Activated CD8-positive, alpha-beta memory T cell treated with anti-CD3 and anti-CD28 coated beads, Interleukin-2, amount 50 U/mL, for 1 hour (primary cell): ENCODE results near the gene ACADS.

Experiments used
- DNase-seq: peaks from one replicate; pipeline ENCODE4 v3.0.0-alpha.2; 2020; ENCODE audit errors: extremely low read depth

Gene ACADS, protein sequence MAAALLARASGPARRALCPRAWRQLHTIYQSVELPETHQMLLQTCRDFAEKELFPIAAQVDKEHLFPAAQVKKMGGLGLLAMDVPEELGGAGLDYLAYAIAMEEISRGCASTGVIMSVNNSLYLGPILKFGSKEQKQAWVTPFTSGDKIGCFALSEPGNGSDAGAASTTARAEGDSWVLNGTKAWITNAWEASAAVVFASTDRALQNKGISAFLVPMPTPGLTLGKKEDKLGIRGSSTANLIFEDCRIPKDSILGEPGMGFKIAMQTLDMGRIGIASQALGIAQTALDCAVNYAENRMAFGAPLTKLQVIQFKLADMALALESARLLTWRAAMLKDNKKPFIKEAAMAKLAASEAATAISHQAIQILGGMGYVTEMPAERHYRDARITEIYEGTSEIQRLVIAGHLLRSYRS

DNA sequence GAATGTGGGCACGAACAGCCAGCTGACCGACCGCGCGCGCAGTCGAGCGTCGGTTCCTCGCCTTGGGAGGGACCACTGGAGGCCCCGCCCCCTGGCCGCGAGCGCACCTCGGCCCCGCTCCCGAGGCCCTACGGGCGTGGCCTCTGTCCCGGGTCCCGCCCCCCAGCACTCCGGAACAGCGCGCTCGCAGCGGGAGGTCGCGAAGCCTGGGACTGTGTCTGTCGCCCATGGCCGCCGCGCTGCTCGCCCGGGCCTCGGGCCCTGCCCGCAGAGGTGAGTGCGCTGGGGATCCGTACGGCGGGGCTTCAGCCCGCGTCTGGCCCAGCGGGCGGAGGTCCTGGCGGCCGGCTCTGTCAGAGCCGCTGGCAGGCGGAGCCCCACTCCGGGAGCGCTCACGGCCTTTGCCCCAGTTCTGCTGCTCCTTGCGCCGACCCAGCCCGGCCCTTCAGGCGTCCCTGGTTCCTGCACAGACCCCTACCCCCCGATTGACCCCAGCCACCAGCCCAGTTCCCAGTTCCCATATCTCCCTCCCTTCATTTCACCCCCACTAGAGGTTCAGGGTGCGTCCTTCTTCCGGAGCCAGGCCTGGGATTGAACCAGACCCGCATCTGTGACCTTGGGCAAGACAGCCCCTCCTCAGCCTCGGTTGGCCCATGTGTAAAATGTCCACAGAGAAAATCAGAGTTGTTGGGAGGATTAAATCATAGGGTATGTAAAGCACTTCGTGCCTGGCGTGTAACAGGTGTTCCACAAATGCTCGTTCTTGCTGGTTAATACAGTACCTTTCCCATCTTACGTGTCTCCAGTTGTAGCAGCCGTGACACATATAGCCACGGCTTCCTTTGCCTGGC, at the start of gene ACADS:
Gene ACADS, plus strand, starts transcription at position 168 of the 851 bp plus-strand sequence. Its CDS starts 60 bp downstream, at position 228.
- peak; percentile 44 for DNase-seq

DNA sequence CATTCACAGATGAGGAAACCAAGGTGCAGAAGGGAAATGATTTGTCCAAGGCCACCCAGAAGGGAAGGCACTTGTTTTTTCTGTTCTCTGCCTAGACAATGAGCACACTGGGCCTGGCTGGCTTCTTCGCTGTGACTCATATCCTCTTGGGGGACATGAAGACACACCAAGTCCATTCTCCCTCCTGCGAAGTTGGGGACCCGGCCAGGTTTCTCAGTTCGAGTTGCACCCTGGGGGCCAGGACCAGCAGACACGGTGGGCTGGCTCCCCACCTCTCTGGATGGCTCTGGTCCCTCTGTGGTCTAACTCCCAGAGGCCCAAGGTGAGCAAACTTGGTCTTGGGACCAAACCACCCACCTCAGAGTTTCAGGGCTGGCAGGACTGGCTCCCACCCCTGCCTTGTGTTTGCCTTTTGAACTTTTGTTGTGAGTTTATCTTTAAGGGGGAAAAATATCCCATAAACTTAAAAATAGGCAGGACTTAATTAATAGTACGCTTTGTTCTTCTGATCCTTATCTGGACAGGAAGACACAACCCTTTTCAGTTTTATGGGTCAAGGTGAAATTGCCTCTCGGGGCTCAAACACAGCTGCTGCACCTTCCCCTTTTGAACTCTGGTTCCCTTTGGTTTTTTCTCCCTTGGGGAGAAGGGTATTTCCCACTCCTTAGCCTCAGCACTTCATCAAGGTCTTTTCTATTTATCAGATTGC, 47.7 kb upstream of the ACADS start:
- no peak for DNase-seq

DNA sequence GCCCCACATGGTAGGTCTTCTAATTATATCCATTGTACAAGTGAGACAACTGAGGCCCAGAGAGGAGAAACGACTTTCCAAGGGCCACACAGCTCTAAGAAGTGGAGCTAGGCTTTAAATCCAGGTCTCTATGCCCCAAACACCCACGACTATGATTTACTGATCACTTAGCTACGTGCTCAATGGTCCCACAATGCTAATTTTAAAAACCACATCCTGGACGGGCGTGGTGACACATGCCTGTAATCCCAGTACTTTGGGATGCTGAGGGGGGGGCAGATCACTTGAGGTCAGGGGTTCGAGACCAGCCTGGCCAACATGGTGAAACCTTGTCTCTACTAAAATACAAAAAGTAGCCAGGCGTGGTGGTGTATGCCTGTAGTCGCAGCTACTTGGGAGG, 47.1 kb upstream of the ACADS start:
- no peak for DNase-seq

DNA sequence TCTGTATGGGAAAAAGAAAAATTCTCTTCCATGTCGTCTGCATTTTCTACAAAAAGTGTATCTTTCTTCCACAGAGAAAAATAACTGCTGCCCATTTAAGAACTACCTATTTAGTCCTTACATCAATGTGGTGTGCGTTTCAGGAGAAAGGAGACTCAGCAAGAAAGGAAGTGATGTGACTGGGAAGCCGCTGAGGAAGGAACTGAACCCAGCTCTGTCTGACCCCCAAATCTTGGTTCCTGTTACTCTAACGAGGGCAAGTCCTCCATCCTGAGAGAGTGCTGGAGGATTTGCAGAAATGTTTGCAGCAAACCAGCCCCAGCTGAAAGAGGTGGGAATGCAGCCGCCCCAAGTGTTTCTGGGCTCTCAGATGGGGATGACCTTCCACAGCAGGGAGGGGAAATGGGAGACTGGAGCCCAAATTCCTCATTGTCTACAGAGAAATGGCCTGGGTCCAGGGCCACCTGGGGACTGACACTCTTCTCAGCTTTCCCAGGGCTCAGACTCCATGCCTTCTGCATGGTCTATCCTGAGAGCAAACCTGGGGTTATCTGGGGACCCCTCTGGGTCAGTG, 45.4 kb upstream of the ACADS start:
- no peak for DNase-seq

DNA sequence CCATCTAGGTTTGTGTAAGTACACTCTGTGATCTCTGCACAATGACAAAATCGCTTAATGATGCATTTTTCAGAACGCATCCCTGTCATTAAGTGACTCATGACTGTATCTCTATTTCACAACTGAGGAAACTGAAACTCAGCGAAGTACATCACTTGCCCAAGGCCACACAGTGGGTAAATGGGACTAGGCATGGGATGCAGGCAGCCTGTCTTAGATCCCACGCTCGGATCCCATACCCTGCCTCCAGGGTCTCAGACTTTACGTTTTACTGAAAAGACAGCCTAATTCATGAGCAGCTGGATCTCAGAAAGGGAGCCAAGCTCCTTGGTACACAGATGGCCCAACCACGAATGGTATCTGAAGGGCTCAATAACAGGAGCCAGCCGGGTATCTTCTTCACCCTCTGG, 41.1 kb upstream of the ACADS start:
- DNase-seq = no peak

DNA sequence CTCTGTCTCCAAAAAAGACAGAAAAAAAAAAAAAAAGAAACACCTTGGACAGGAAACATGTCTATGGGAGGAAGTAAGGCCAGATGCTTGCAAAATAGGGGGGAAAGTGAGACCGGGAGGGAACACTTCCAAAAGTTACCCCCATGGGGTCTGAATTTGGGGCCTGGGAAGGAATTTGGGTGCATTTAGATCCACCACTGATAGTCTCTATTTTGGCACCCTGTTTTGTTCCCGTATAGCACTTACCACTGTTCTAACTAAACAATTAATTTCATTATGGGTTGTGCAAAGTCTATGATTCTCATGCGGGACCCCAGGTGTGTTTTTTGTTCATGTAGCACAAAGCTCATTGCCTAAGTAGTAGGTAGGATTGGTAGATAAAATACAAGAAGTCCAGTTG, 40.1 kb upstream of the ACADS start:
- no peak for DNase-seq

DNA sequence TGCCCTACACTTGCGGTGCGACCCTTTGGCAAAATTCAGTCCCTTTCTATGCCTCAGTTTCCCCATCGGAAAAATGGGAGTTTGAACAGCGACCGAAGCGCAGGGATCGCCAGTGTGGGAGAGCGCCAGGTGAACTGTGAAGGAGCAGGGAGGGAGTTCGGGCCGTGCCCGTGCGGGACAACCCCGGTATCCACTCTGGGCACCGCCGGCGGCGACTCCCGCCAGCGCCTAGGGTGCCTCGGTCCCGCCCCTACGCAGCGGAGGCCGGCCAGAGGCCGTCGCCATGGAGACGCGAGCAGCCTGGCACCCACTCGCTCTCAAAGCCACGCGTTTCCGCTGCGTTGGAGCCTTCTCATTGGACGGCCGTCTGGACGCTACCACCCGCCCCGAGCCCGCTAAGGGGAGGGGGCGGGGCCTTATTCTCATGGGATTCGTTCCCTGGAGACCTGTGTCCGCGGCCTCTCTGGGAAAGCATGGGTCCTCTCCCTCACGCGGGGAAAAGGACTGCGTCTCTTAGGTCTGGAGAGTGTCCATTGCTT, 39.4 kb upstream of the ACADS start:
- DNase-seq = peak; percentile 95

DNA sequence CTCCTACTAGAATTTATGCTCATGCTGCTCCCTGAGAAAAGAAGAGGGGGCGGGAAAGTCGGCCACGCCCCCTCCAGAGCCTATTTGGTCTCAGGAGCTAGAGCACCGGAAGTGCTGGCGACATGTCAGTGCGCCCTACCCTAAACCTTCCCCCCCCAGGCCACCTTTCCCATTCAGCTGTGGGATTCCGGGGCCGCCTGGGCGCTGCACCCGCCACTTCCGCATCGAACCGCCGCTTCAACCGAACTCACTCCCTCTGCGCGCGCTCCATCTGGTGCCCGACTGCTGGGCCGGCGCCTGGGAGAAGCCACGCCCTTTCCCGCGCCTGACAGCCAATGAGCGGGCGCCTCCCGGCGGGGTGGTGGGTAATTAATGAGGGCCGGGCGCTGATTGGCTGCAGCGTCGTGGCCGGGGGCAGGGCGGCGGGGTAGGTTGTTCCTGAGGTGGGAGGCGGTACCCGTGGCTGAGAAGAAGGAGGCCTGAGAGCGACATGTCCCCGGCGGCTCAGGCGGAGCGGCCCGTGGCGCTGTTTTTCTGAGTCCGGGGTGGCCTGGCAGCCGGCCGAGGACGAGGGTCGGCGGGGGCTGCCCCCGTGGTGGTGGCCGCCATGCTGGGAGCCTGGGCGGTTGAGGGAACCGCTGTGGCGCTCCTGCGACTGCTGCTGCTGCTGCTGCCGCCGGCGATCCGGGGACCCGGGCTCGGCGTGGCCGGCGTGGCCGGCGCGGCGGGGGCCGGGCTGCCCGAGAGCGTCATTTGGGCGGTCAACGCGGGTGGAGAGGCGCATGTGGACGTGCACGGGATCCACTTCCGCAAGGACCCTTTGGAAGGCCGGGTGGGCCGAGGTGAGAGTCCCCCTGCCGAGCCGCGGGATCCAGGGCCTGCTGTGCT, 38.7 kb upstream of the ACADS start, which contains the start of gene MLEC:
Gene MLEC, plus strand, starts transcription at position 460 of the 888 bp plus-strand sequence. Its CDS starts 148 bp downstream, at position 608.
- peak; percentile 98 for DNase-seq

DNA sequence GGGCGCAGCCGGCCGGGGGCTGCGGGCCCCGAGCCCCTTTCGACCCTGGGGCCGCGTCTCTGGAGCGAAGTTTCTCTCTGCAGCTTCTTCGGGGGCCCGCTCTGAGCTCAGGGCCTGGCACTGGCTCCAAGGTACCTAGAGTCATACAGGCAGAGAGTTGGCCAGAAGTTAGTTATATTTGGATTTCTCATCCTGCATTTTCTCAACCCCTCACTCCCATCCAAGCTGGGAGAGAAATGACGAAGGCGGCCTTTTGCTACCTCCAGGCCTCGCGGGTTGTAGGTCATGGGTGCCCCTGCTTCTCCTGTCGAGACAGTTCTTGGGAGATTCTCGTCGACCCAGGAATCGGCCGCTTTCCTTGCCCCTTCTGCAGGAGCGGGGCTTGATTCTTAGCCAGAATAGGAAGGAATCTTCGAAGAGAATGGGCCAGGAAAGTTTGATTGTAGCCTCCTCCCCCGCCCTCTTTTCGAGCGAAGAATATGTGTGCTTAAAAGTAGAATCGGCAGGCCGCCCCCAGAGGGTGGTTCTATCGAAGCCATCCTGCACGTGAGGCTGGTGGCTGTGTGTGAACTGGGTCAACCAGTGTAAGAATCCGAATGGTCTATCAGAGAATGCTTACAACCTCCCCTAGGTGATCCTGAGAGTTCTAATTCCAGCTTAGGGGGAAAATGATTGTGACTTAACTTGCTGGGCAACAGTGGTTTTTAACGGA, 37.9 kb upstream of the ACADS start:
- no peak for DNase-seq

DNA sequence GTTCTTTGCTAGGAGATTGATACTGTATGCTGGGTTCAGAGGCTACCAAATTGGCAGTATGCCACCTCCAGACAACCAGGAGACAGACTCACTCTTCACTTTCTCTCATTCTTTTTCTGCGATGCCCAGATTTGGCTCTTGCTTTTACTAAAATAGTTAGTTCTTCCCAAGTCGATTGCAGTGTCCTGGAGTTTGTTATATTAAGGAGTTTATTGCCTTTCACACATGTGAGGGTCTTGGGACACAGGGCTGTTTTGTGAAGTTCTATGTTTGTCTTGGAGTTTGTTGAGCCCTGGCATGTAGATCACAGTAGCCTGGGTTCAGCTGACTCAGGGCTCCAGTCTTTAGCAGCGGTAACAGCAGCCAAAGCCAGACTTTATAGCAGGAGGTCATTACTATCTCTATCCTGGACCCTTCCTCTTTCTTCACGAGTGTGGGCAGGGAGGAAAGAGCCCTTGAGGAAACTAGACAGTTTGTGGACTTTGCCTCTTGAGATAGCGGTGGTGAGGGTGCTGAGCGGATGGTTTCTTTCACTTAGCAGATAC, 37.0 kb upstream of the ACADS start:
- no peak for DNase-seq

DNA sequence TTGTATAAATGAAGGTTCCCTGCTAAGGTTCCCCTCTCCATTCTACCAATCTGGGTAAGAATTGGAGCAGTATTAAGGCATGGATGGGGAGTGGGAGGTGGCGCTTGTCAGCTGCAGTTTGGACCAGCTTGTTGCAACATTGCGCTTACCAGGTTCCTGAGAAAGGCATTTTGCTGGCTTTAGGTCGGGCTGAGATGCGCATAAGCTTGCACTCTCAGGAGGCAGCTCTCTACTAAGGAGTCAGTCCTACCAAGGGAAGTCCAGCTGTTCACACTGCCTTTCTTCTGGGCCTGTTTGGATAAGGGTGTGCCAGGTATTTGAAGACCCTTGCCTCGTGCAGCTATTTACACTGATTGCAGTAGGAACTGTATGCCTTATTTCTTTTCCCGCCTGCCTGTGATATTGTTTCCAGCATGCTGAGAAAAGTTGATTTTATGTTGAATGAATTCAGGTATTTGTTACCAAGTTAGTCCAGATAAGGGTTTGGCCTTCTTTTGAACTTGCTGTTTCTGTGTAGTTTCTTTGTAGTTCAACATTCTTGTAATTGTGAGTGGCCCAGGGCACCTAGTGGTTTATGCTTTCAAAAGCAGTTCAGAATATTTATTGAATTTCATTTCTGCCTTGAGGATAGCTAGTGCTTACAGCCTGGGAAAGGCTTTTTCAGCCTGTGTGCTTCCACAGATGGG, 36.1 kb upstream of the ACADS start:
- no peak for DNase-seq

DNA sequence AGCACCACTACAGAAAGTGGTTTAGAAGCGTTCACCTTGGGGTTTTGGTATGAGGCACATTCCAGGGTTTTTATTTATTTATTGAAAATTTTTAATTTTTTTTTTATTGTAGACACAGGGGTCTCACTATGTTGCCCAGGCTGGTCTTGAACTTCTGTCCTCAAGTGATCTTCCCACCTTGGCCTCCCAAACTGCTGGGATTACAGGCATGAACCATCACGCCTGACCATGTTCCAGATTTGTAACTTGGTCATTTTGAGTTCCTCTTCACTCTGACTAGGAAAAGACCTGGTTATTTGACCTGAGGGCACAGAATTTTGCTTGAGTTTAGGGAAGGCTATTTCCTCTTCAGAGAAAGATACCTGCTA, 35.6 kb upstream of the ACADS start:
- DNase-seq = no peak

DNA sequence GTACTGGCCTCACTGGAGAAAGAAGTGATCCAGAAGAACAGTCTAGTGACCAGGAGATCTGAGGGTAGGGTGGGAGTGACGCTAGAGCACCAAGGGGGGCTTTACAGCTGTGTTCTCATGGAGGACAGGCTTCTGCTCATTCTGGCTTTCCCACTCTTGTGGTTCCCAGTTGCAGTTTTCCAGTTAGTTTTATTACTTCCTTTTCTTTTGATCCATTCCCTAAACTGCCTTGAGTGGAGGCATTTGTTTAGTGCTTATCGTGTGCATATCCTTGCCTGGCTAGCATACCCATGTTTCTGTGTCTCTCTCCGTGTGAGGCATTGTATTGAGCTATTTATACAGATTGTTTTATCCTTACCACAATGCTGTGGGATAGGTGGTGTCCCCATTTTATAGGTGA, 34.6 kb upstream of the ACADS start:
- no peak for DNase-seq

DNA sequence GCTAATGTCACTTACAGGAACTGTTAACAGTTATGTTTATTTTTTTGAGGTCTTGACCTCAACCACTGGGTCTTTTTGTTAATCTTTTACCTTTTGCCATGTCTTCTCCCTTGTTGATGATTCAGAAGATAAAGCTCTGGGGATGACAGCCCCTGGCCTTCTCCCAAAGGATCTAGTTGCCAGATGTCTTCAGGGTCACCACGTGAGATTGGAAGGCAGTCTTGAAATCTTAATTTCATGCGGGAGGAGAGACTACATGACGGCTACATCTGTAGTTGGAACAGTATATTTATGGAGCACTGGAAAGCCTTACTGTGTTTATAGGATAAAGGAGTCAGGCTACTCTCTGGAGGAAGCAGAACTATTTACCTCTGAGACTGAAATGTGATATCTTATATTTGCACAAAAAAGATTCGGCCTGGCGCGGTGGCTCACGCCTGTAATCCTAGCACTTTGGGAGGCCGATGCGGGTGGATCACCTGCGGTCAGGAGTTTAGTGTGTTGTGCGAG, 33.0 kb upstream of the ACADS start:
- DNase-seq = no peak

DNA sequence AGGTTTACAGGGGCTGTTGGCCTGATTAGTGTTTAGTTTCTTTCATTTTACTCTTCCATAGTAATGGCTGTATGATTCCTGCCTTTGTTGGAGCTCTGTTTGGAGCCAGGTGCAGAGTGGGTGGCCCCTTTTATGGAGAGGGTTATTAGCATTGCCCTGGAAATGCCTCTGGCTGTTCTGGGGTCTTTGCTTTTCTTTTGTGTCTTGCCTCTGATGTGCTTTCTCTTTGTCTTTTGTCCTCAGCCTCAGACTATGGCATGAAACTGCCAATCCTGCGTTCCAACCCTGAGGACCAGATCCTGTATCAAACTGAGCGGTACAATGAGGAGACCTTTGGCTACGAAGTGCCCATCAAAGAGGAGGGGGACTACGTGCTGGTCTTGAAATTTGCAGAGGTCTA, 31.8 kb upstream of the ACADS start:
- no peak for DNase-seq

DNA sequence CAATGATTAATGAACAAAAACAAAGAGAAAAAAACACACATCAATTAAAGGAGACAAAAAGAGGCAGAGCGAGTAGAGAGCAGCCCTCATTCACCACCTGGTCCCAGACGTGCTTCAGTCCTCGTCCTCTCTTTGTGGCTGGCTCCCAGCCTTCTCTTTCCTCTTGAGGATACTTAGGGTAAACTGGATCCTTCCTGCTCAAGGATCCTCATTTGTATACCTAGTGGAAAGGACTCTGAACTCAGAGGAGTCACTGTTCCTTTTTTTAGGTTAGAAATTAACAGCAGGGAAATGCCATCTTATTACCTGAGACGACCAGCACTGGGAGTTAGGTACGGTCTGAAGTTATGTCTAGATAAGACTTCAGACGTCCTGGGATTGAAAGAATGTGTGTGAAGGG, 29.0 kb upstream of the ACADS start:
- DNase-seq = no peak

DNA sequence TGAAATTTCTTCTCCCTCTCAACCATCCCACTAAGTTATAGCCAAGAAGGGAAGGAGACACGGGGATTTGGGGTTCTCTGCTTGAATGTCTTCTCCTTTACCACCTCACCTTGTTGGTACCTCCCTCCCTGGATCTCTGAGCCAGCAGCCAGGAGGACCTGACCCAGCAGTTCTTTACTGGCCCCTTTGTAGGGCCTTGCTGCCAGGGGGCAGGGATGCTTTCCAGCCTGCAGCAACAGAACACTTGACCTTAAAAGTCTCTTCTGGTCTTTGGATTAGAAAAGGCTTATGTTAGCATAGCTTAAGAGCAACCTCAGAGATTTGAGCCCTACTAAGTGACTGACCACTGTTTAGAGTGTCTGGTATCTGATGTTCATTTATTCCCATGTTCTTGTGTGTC, 28.3 kb upstream of the ACADS start:
- DNase-seq = no peak

DNA sequence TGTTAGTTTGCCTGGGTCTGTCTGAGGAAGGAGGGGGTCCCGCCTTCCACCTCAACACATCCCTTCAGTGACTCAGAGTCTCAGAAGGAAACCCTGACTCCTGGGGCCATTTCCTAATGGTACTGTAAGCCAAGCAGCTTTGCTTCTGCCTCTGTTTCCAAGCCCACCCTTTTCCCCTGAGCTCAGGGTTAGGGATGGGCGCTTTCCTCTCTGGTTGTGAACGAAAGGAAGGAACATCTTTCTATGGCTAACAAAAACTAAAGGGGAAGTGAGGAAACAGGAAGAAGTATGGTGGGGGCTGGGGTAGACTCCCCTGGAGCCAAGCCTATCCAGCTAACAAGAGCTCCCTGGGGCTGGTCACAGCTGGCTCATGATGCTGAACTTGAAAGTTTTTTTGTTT, 27.0 kb upstream of the ACADS start:
- DNase-seq = no peak

DNA sequence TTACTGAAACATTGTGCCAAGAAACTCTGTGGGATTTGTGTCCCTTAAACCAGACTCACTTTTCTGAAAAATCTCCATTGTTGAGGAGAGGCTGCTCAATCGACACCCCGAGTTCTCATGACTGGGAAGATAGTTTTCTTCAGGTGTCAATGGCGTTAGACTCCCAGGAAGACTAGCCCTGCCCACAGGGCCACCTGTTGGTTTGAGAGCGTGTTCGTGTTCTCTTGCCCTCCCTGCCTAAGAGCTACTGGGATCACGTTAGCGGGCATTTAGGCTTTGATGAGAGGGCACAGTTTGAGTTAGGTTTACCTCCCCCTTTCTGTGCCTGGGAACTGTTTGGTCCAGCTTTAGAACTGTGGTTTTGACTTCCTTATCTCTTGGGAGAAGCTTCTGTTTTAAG, 26.1 kb upstream of the ACADS start:
- no peak for DNase-seq
